Effector memory CD4-positive, alpha-beta T cell (primary cell): ENCODE data around the gene ARL6IP5.

ENCODE experiments used
- DNase-seq, 3 donors: peaks; one replicate each; pipeline ENCODE4 v3.0.0-alpha.2; 2020
- H3K27ac ChIP-seq: 2 replicates; pipeline ENCODE4 v1.7.0; 2013; ENCODE audit warnings: mild to moderate bottlenecking, low read length, moderate library complexity; ENCODE audit not compliant: insufficient read depth, poor library complexity, severe bottlenecking
- H3K27me3 ChIP-seq: replicated peaks from 2 replicates; pipeline ENCODE4 v1.7.0; 2013; ENCODE audit warnings: mild to moderate bottlenecking, low read length; ENCODE audit not compliant: insufficient read depth, control insufficient read depth, poor library complexity, severe bottlenecking
- H3K36me3 ChIP-seq: 2 replicates; pipeline ENCODE4 v1.7.0; 2013; ENCODE audit warnings: mild to moderate bottlenecking, low read length, moderate library complexity; ENCODE audit not compliant: control insufficient read depth, insufficient read depth
- H3K4me1 ChIP-seq: 2 replicates; pipeline ENCODE4 v1.7.0; 2013; ENCODE audit warnings: low read length, mild to moderate bottlenecking; ENCODE audit not compliant: control insufficient read depth, insufficient read depth, poor library complexity, severe bottlenecking
- H3K4me3 ChIP-seq: 2 replicates; pipeline ENCODE4 v1.7.0; 2013; ENCODE audit warnings: low read length, low read depth, mild to moderate bottlenecking; ENCODE audit not compliant: insufficient read depth, poor library complexity, severe bottlenecking
- H3K9me3 ChIP-seq: 2 replicates; pipeline ENCODE4 v1.7.0; 2013; ENCODE audit warnings: mild to moderate bottlenecking, low read length, moderate library complexity; ENCODE audit not compliant: control insufficient read depth

ARL6IP5 gene

GRCh38 chr3:69097407-69098086 is 12.8 kb downstream of the ARL6IP5 start:
- Histone ChIP-seq H3K4me1 (peaks cover 50% of the 10 kb centered on the region), H3K9me3 (no peaks in the 10 kb centered on the region)
- no peak for DNase-seq

DNA sequence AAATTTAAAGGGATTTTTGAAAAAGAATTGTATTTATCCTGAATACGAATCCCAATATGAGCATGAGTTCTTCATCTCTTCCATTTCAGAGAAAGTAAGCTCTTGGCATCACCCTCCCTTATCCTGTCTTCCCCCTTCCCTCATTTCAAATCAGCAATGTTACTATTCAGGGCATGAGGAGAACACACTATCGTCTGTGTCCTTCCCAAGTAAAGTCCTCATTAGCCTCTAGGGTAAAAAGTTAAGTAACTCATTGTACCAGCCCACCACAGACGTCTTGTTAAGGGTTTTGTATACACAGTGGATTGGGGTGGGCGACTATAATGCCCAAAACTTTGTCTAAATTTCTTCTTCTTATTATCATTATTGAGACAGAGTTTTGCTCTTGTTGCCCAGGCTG is 14.8 kb downstream of the ARL6IP5 start:
- peaks cover 30% of the 10 kb centered on the region for H3K4me1 ChIP-seq
- H3K27ac ChIP-seq, result no peak overlapping the region
- no peaks in the 10 kb centered on the region for H3K27me3 ChIP-seq
- H3K9me3 ChIP-seq, result no peaks in the 10 kb centered on the region
- DNase-seq, result no peak
- H3K36me3 ChIP-seq, result peaks cover 24% of the 10 kb centered on the region
- H3K4me3 ChIP-seq, result no peak overlapping the region

More at GRCh38 chr3:69097407-69098086, 12.8 kb downstream of the ARL6IP5 start:
- H3K36me3 ChIP-seq, result peaks cover 10% of the 10 kb centered on the region
- no peak overlapping the region for H3K4me3 ChIP-seq
- H3K27ac ChIP-seq, result peak overlapping the region; percentile 50
- H3K27me3 ChIP-seq, result no peaks in the 10 kb centered on the region

DNA sequence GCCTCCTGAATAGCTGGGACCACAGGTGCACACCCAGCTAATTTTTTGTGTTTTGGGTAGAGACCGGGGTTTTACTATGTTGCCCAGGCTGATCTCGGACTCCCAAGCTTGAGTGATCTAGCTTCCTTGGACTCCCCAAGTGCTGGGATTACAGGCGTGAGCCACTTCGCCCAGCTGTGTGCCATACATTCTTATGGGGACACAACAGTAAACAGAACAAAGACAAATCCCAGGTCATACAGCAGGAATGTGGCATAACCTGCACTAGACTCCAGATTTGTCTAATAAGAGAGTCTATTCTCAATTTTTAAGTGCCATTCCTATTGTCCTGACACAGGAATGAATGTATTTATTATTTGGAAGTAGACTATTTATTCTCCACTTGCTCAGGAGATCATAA is 17.6 kb downstream of the ARL6IP5 start:
- H3K4me3 ChIP-seq, result no peak overlapping the region
- DNase-seq, result no peak
- no peak overlapping the region for H3K27ac ChIP-seq
- H3K4me1 ChIP-seq, result peaks cover 4% of the 10 kb centered on the region
- H3K9me3 ChIP-seq, result no peaks in the 10 kb centered on the region
- H3K36me3 ChIP-seq, result peaks cover 37% of the 10 kb centered on the region
- H3K27me3 ChIP-seq, result no peaks in the 10 kb centered on the region

GRCh38 chr3:69103123-69103522 is 18.4 kb downstream of the ARL6IP5 start:
- no peaks in the 10 kb centered on the region for H3K27me3 ChIP-seq
- no peak overlapping the region for H3K27ac ChIP-seq
- no peaks in the 10 kb centered on the region for H3K9me3 ChIP-seq
- no peak overlapping the region for H3K4me3 ChIP-seq
- H3K36me3 ChIP-seq, result peaks cover 37% of the 10 kb centered on the region
- H3K4me1 ChIP-seq, result no peaks in the 10 kb centered on the region
- DNase-seq, result no peak

DNA sequence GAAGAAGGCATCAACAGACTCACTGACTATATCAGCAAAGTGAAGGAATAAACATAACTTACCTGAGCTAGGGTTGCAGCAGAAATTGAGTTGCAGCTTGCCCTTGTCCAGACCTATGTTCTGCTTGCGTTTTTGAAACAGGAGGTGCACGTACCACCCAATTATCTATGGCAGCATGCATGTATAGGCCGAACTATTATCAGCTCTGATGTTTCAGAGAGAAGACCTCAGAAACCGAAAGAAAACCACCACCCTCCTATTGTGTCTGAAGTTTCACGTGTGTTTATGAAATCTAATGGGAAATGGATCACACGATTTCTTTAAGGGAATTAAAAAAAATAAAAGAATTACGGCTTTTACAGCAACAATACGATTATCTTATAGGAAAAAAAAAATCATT is 19.8 kb downstream of the ARL6IP5 start:
- Histone ChIP-seq H3K4me3 (no peak overlapping the region), H3K36me3 (peaks cover 37% of the 10 kb centered on the region), H3K27me3 (no peaks in the 10 kb centered on the region), H3K9me3 (no peaks in the 10 kb centered on the region), H3K4me1 (no peaks in the 10 kb centered on the region), H3K27ac (no peak overlapping the region)
- DNase-seq, result no peak

GRCh38 chr3:69105320-69105719 is 20.6 kb downstream of the ARL6IP5 start:
- no peaks in the 10 kb centered on the region for H3K9me3 ChIP-seq
- no peaks in the 10 kb centered on the region for H3K4me1 ChIP-seq
- no peak overlapping the region for H3K4me3 ChIP-seq
- DNase-seq, result no peak
- peaks cover 37% of the 10 kb centered on the region for H3K36me3 ChIP-seq
- no peak overlapping the region for H3K27ac ChIP-seq
- no peaks in the 10 kb centered on the region for H3K27me3 ChIP-seq

GRCh38 chr3:69107841-69108240 is 23.1 kb downstream of the ARL6IP5 start:
- peaks cover 24% of the 10 kb centered on the region for H3K36me3 ChIP-seq
- no peak for DNase-seq
- H3K4me3 ChIP-seq, result no peak overlapping the region
- no peak overlapping the region for H3K27ac ChIP-seq
- no peaks in the 10 kb centered on the region for H3K27me3 ChIP-seq
- no peaks in the 10 kb centered on the region for H3K4me1 ChIP-seq
- no peaks in the 10 kb centered on the region for H3K9me3 ChIP-seq

DNA sequence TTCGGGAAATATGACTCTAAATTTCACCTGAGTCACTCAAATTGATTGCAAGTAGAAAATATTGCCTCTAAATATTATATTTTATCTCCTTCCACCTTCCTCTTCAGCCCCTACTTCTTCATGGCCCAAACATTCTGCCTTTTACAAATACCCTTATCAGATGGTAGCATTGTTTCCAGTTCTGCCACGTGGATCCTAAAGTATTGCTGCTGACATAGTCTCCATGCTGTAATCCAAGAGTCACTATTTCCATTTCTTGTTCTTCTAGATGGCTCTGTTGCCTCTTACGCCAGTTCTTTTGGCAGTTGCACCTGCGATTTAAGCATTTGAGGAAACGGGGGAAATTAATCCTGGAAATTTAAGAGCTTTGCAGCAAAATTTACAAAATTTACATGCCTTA is 24.1 kb downstream of the ARL6IP5 start:
- Histone ChIP-seq H3K9me3 (no peaks in the 10 kb centered on the region), H3K27ac (no peak overlapping the region), H3K4me3 (no peak overlapping the region), H3K4me1 (no peaks in the 10 kb centered on the region), H3K27me3 (no peaks in the 10 kb centered on the region), H3K36me3 (peaks cover 15% of the 10 kb centered on the region)
- no peak for DNase-seq

- Histone ChIP-seq H3K36me3 (peaks cover 1% of the 10 kb centered on the region), H3K4me1 (no peaks in the 10 kb centered on the region), H3K27ac (no peak overlapping the region), H3K27me3 (no peaks in the 10 kb centered on the region), H3K4me3 (no peak overlapping the region), H3K9me3 (no peaks in the 10 kb centered on the region)
- no peak for DNase-seq
Measured at GRCh38 chr3:69110941-69111546, 26.3 kb downstream of the ARL6IP5 start.

DNA sequence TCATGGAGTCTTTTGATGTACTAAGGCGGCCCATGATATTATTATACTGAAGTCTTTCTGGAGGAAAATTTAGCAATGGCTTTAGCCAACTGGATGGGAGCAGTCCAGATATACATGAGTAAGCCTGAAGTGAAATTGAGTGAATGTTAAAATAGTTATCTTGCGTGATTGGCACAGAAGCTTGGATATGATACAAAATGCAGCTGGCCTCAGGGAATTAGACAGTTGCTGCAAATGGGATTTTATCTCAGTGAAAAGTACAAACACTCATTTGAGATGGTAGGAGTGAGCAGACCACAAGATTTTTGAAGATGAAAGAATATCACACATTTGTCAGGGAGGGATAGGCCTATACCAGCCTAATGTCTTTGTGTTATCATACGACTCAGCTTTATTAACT is 28.8 kb downstream of the ARL6IP5 start:
- DNase-seq, result no peak

More for the DNA sequence above, 28.8 kb downstream of the ARL6IP5 start:
- no peaks in the 10 kb centered on the region for H3K36me3 ChIP-seq
- no peak overlapping the region for H3K4me3 ChIP-seq
- H3K4me1 ChIP-seq, result no peaks in the 10 kb centered on the region
- no peak overlapping the region for H3K27ac ChIP-seq
- no peaks in the 10 kb centered on the region for H3K27me3 ChIP-seq
- H3K9me3 ChIP-seq, result no peaks in the 10 kb centered on the region
